ENCODE results near the gene TIGD6.

TIGD6 gene

GRCh38 chr5:150022681-150023080 lies 22.2 kb upstream of the TIGD6 start:
- no peak for TF ChIP-seq CTCF (IDR thresholded peaks at IDR 0.05; ENCODE audit: low read depth, low read length)
- TF ChIP-seq MYC (IDR thresholded peaks at IDR 0.05; ENCODE audit: low read depth, low read length): no peak
- no peak for TF ChIP-seq POLR2A (IDR thresholded peaks at IDR 0.05; ENCODE audit: extremely low read depth, insufficient read length)
- no peak for TF ChIP-seq MAX (IDR thresholded peaks at IDR 0.05; ENCODE audit: low read depth, low read length)
- H3K4me3 ChIP-seq (ENCODE audit: low read depth, low read length): no peak overlapping the region
- DNase-seq (ENCODE audit: low read depth): no peak

GRCh38 chr5:150022158-150022531 lies 21.7 kb upstream of the TIGD6 start:
- no peak overlapping the region for H3K4me3 ChIP-seq (ENCODE audit: low read depth, low read length)
- TF ChIP-seq MAX (IDR thresholded peaks at IDR 0.05; ENCODE audit: low read depth, low read length) (no peak), POLR2A (IDR thresholded peaks at IDR 0.05; ENCODE audit: extremely low read depth, insufficient read length) (no peak), MYC (IDR thresholded peaks at IDR 0.05; ENCODE audit: low read depth, low read length) (no peak), CTCF (IDR thresholded peaks at IDR 0.05; ENCODE audit: low read depth, low read length) (no peak)
- DNase-seq (ENCODE audit: low read depth): peak; percentile 37

GRCh38 chr5:150021491-150022157 lies 21.2 kb upstream of the TIGD6 start:
- no peak overlapping the region for H3K4me3 ChIP-seq (ENCODE audit: low read depth, low read length)
- TF ChIP-seq POLR2A (IDR thresholded peaks at IDR 0.05; ENCODE audit: extremely low read depth, insufficient read length) (no peak), CTCF (IDR thresholded peaks at IDR 0.05; ENCODE audit: low read depth, low read length) (no peak), MYC (IDR thresholded peaks at IDR 0.05; ENCODE audit: low read depth, low read length) (no peak), MAX (IDR thresholded peaks at IDR 0.05; ENCODE audit: low read depth, low read length) (no peak)
- DNase-seq (ENCODE audit: low read depth): no peak

GRCh38 chr5:150020249-150020648 lies 19.8 kb upstream of the TIGD6 start:
- TF ChIP-seq MYC (IDR thresholded peaks at IDR 0.05; ENCODE audit: low read depth, low read length) (no peak), POLR2A (IDR thresholded peaks at IDR 0.05; ENCODE audit: extremely low read depth, insufficient read length) (no peak), MAX (IDR thresholded peaks at IDR 0.05; ENCODE audit: low read depth, low read length) (no peak)
- no peak for DNase-seq (ENCODE audit: low read depth)
- H3K4me3 ChIP-seq (ENCODE audit: low read depth, low read length): no peak overlapping the region

- no peak overlapping the region for H3K4me3 ChIP-seq (ENCODE audit: low read depth, low read length)
- TF ChIP-seq CTCF (IDR thresholded peaks at IDR 0.05; ENCODE audit: low read depth, low read length) (no peak), MAX (IDR thresholded peaks at IDR 0.05; ENCODE audit: low read depth, low read length) (no peak), POLR2A (IDR thresholded peaks at IDR 0.05; ENCODE audit: extremely low read depth, insufficient read length) (no peak)
- no peak for DNase-seq (ENCODE audit: low read depth)
Measured at GRCh38 chr5:150017226-150018005, 17.0 kb upstream of the TIGD6 start.

- no peak for DNase-seq (ENCODE audit: low read depth)
- TF ChIP-seq MAX (IDR thresholded peaks at IDR 0.05; ENCODE audit: low read depth, low read length) (no peak), POLR2A (IDR thresholded peaks at IDR 0.05; ENCODE audit: extremely low read depth, insufficient read length) (no peak), MYC (IDR thresholded peaks at IDR 0.05; ENCODE audit: low read depth, low read length) (no peak), CTCF (IDR thresholded peaks at IDR 0.05; ENCODE audit: low read depth, low read length) (no peak)
- no peak overlapping the region for H3K4me3 ChIP-seq (ENCODE audit: low read depth, low read length)
Measured at GRCh38 chr5:150016537-150016936, 16.1 kb upstream of the TIGD6 start.
